WTC11 (cell line): ENCODE data around the gene LNX2. TPM values are rescaled to one million over a fixed set of nuclear protein-coding genes. Genes with fewer than 3 reads are reported as not detected.

ENCODE experiments used
- ATAC-seq: fragments of 200-7000 bp; cut with Tn5 transposase; 2 replicates; pipeline ENCODE4 v1.10.0; 2021; ENCODE audit warnings: mild to moderate bottlenecking, moderate library complexity
- CTCF ChIA-PET: fragments of 300-600 bp; sonication (Branson Sonifier 250); formaldehyde crosslinking; loops from one replicate; lab custom pipeline; 2021; ENCODE audit warnings: antibody characterized with exemption; lab: Charles Lee
- POLR2A ChIA-PET: fragments of 350-600 bp; sonication (Branson Sonifier 250); formaldehyde crosslinking; loops from one replicate; lab custom pipeline; 2021; ENCODE audit warnings: antibody characterized with exemption; lab: Charles Lee
- DNase-seq: peaks from one replicate; pipeline ENCODE4 v3.0.0; 2021; ENCODE audit warnings: low spot score
- H3K27ac Mint-ChIP-seq: 2 replicates; pipeline ENCODE4 v1.8.0; 2021; ENCODE audit warnings: mixed read lengths
- H3K27me3 Mint-ChIP-seq: 2 replicates; pipeline ENCODE4 v1.8.0; 2021; ENCODE audit warnings: low read depth, mild to moderate bottlenecking, moderate library complexity, mixed read lengths
- H3K36me3 Mint-ChIP-seq: 2 replicates; pipeline ENCODE4 v1.8.0; 2021; ENCODE audit warnings: mixed read lengths
- H3K4me1 Mint-ChIP-seq: 2 replicates; pipeline ENCODE4 v1.8.0; 2022; ENCODE audit warnings: mixed read lengths
- H3K4me3 Mint-ChIP-seq: 2 replicates; pipeline ENCODE4 v1.8.0; 2021; ENCODE audit warnings: mild to moderate bottlenecking, moderate library complexity, mixed read lengths
- H3K9me3 Mint-ChIP-seq: 2 replicates; pipeline ENCODE4 v1.8.0; 2021; ENCODE audit warnings: mixed read lengths
- AR ChIP-seq: fragments of 250-450 bp; sonication (Bioruptor Pico); IDR thresholded peaks from 2 replicates; pipeline ENCODE4 v1.9.0; 2021; ENCODE audit warnings: mild to moderate bottlenecking
- CBFB ChIP-seq: sonication (generic); formaldehyde crosslinking; IDR thresholded peaks from 2 replicates; pipeline ENCODE4 v1.8.1; 2022; ENCODE audit warnings: mild to moderate bottlenecking, low read depth, missing genetic modification reagents
- CREM ChIP-seq: sonication (generic); formaldehyde crosslinking; IDR thresholded peaks from 2 replicates; pipeline ENCODE4 v1.8.1; 2022; ENCODE audit warnings: mild to moderate bottlenecking, missing genetic modification reagents, moderate library complexity
- CTCF ChIP-seq: fragments of 200-600 bp; IDR thresholded peaks from 2 replicates; pipeline ENCODE4 v1.8.0; 2022; ENCODE audit warnings: antibody characterized with exemption
- E2F4 ChIP-seq: sonication (generic); formaldehyde crosslinking; IDR thresholded peaks from 2 replicates; pipeline ENCODE4 v1.8.1; 2022; ENCODE audit warnings: low read depth, mild to moderate bottlenecking, moderate library complexity, missing genetic modification reagents, borderline replicate concordance
- ERG ChIP-seq: fragments of 250-450 bp; sonication (Bioruptor Pico); IDR thresholded peaks from 2 replicates; pipeline ENCODE4 v1.8.0; 2021; ENCODE audit warnings: mild to moderate bottlenecking
- GABPB1 ChIP-seq: sonication (generic); formaldehyde crosslinking; IDR thresholded peaks from 2 replicates; pipeline ENCODE4 v1.8.1; 2023; ENCODE audit warnings: mild to moderate bottlenecking, missing genetic modification reagents
- NR2C2 ChIP-seq: sonication (generic); formaldehyde crosslinking; IDR thresholded peaks from 2 replicates; pipeline ENCODE4 v1.8.0; 2022; ENCODE audit warnings: mild to moderate bottlenecking, missing genetic modification reagents
- NR3C1 ChIP-seq: sonication (generic); formaldehyde crosslinking; conservative IDR thresholded peaks from 2 replicates; pipeline ENCODE4 v1.8.1; 2023; ENCODE audit warnings: low read depth, mild to moderate bottlenecking, missing genetic modification reagents
- OVOL2 ChIP-seq: fragments of 250-450 bp; sonication (Bioruptor Pico); IDR thresholded peaks from 2 replicates; pipeline ENCODE4 v1.9.0; 2021; ENCODE audit warnings: mild to moderate bottlenecking, borderline replicate concordance
- PRRX2 ChIP-seq: fragments of 250-450 bp; sonication (Bioruptor Pico); IDR thresholded peaks from 2 replicates; pipeline ENCODE4 v1.8.0; 2021; ENCODE audit warnings: mild to moderate bottlenecking
- SMAD3 ChIP-seq: sonication (generic); formaldehyde crosslinking; IDR thresholded peaks from 2 replicates; pipeline ENCODE4 v1.8.0; 2022; ENCODE audit warnings: missing genetic modification reagents, mild to moderate bottlenecking, borderline replicate concordance
- SOX15 ChIP-seq: fragments of 250-450 bp; sonication (Bioruptor Pico); IDR thresholded peaks from 2 replicates; pipeline ENCODE4 v1.9.0; 2021; ENCODE audit warnings: mild to moderate bottlenecking
- USF2 ChIP-seq: sonication (generic); formaldehyde crosslinking; IDR thresholded peaks from 2 replicates; pipeline ENCODE4 v1.8.1; 2023; ENCODE audit warnings: mild to moderate bottlenecking, missing genetic modification reagents, moderate library complexity
- ZBTB43 ChIP-seq: sonication (generic); formaldehyde crosslinking; IDR thresholded peaks from 2 replicates; pipeline ENCODE4 v1.8.1; 2023; ENCODE audit warnings: mild to moderate bottlenecking, missing genetic modification reagents
- ZNF121 ChIP-seq: sonication (generic); formaldehyde crosslinking; IDR thresholded peaks from 2 replicates; pipeline ENCODE4 v1.8.0; 2023; ENCODE audit warnings: missing genetic modification reagents
- ZNF232 ChIP-seq: sonication (generic); formaldehyde crosslinking; IDR thresholded peaks from 2 replicates; pipeline ENCODE4 v1.8.0; 2022; ENCODE audit warnings: mild to moderate bottlenecking, missing genetic modification reagents
- ZNF396 ChIP-seq: fragments of 250-450 bp; sonication (Bioruptor Pico); IDR thresholded peaks from 2 replicates; pipeline ENCODE4 v1.8.0; 2021; ENCODE audit warnings: mild to moderate bottlenecking, moderate library complexity, borderline replicate concordance
- total RNA-seq: library from RNA; stranded (reverse); gene quantifications from 3 replicates; pipeline ENCODE4 v1.2.3, GENCODE V29; 2021

The LNX2 gene
- total RNA-seq, 1 experiment from 2014 or later, result 10.1 TPM

- CTCF ChIA-PET, result no interaction called here
- Mint-ChIP-seq H3K27ac (no peak overlapping the region), H3K27me3 (no peaks in the 10 kb centered on the region), H3K4me1 (0 out of 2 replicates have a peak, but pooled peaks cover 5% of the 10 kb centered on the region), H3K4me3 (no peak overlapping the region), H3K36me3 (no peaks in the 10 kb centered on the region), H3K9me3 (no peaks in the 10 kb centered on the region)
- ATAC-seq, result no peak
- TF ChIP-seq CBFB (CRISPR knock-in tag), result no peak
- no peak for TF ChIP-seq NR3C1
- TF ChIP-seq GABPB1 (CRISPR knock-in tag), result no peak
- no peak for TF ChIP-seq CREM (CRISPR knock-in tag)
- TF ChIP-seq SMAD3 (CRISPR knock-in tag), result no peak
- TF ChIP-seq ZNF121 (CRISPR knock-in tag), result no peak
- TF ChIP-seq SOX15 (CRISPR knock-in tag), result no peak
- DNase-seq, result no peak
- POLR2A ChIA-PET, result interaction anchor here (1.9 kb wide), 1 partner anchor 14 kb away, joined by 7 read pairs; the partner anchor contains the start of gene LNX2
Observed at GRCh38 chr13:27634791-27635190, 14.5 kb upstream of the LNX2 start.

- TF ChIP-seq NR2C2 (CRISPR knock-in tag), result no peak
- TF ChIP-seq PRRX2, result no peak
- TF ChIP-seq ZNF396 (CRISPR knock-in tag), result no peak
- no peak for TF ChIP-seq ERG (CRISPR knock-in tag)
- no peak for TF ChIP-seq ZNF232
- TF ChIP-seq OVOL2, result no peak
- TF ChIP-seq ZBTB43 (CRISPR knock-in tag), result no peak
- TF ChIP-seq E2F4 (CRISPR knock-in tag), result no peak
- no peak for TF ChIP-seq USF2 (CRISPR knock-in tag)
- TF ChIP-seq CTCF, result no peak
- TF ChIP-seq AR (CRISPR knock-in tag), result no peak
- H3K4me1 Mint-ChIP-seq, result 0 out of 2 replicates have a peak, but pooled peaks cover 5% of the 10 kb centered on the region
- no peak overlapping the region for H3K4me3 Mint-ChIP-seq
- peak overlapping the region; percentile 73; the same call in 1 of the 2 replicates for H3K27ac Mint-ChIP-seq
- ChIA-PET POLR2A (interaction anchor here (1.9 kb wide), 1 partner anchor 13 kb away, joined by 7 read pairs; the partner anchor contains the start of gene LNX2), CTCF (no interaction called here)
- H3K36me3 Mint-ChIP-seq, result no peaks in the 10 kb centered on the region
- no peaks in the 10 kb centered on the region for H3K9me3 Mint-ChIP-seq
- ATAC-seq (no peak), DNase-seq (no peak)
- no peaks in the 10 kb centered on the region for H3K27me3 Mint-ChIP-seq
Observed at GRCh38 chr13:27634231-27634630, 13.9 kb upstream of the LNX2 start.
